Smooth muscle cell (in vitro differentiated cells): Measurements from ENCODE around the gene SEMA3G. TPM values are rescaled to one million over a fixed set of nuclear protein-coding genes. Genes with fewer than 3 reads are reported as not detected.

Source experiments
- DNase-seq: peaks from one replicate; lab custom pipeline; 2025; ENCODE audit not compliant: unreplicated experiment; lab: John Stamatoyannopoulos, UW
- H2AFZ ChIP-seq: fragments of 200-600 bp; sonication (generic); 2 replicates; pipeline ENCODE4 v1.6.0; 2016; ENCODE audit warnings: antibody characterized with exemption, low read depth, mild to moderate bottlenecking
- H3F3A ChIP-seq: fragments of 200-600 bp; sonication (generic); 2 replicates; pipeline ENCODE4 v1.6.0; 2017; ENCODE audit warnings: antibody characterized with exemption, low read depth
- H3K27ac ChIP-seq: fragments of 200-600 bp; sonication (generic); 2 replicates; pipeline ENCODE4 v1.5.1; 2016; ENCODE audit warnings: low read depth, mild to moderate bottlenecking
- H3K27me3 ChIP-seq: fragments of 200-600 bp; sonication (generic); 2 replicates; pipeline ENCODE4 v1.6.1; 2016; ENCODE audit warnings: low read depth, mild to moderate bottlenecking
- H3K36me3 ChIP-seq: fragments of 200-600 bp; sonication (generic); 2 replicates; pipeline ENCODE4 v1.5.1; 2016; ENCODE audit warnings: low read depth
- H3K4me1 ChIP-seq: fragments of 200-600 bp; sonication (generic); 2 replicates; pipeline ENCODE4 v1.5.1; 2016; ENCODE audit warnings: low read depth
- H3K4me2 ChIP-seq: fragments of 200-600 bp; sonication (generic); 2 replicates; pipeline ENCODE4 v1.6.0; 2016; ENCODE audit warnings: mild to moderate bottlenecking
- H3K4me3 ChIP-seq: fragments of 200-600 bp; sonication (generic); 2 replicates; pipeline ENCODE4 v1.5.1; 2016; ENCODE audit warnings: mild to moderate bottlenecking
- H3K79me2 ChIP-seq: fragments of 200-600 bp; sonication (generic); 2 replicates; pipeline ENCODE4 v1.6.0; 2016; ENCODE audit warnings: low read depth, mild to moderate bottlenecking
- H3K9ac ChIP-seq: fragments of 200-600 bp; sonication (generic); 2 replicates; pipeline ENCODE4 v1.6.0; 2016; ENCODE audit warnings: low read depth
- H3K9me3 ChIP-seq: fragments of 200-600 bp; sonication (generic); replicated peaks from 2 replicates; pipeline ENCODE4 v1.5.1; 2016; ENCODE audit warnings: low read depth
- H4K20me1 ChIP-seq: fragments of 200-600 bp; sonication (generic); 2 replicates; pipeline ENCODE4 v1.6.0; 2016; ENCODE audit warnings: low read depth
- CTCF ChIP-seq: fragments of 200-600 bp; sonication (generic); IDR thresholded peaks from 2 replicates; pipeline ENCODE4 v1.5.1; 2017; ENCODE audit warnings: borderline replicate concordance, mild to moderate bottlenecking, antibody characterized with exemption; ENCODE audit not compliant: insufficient read depth, poor library complexity, severe bottlenecking
- WGBS: methylation state at CpG from one replicate; pipeline ENCODE4 v1.1.7; 2016; ENCODE audit warnings: low lambda C conversion rate; 5-methylcytosine and 5-hydroxymethylcytosine counted together
- polyA plus RNA-seq: library from polyadenylated mRNA; unstranded; fragments of >200 nt; fragmentation: Nextera tagmentation; extraction: Ambion mirVana; gene quantifications from 2 replicates; pipeline ENCODE4 v1.2.1, GENCODE V29; 2016
- total RNA-seq: library from RNA; depleted of rRNA; stranded (reverse); fragments of >200 nt; gene quantifications from 2 replicates; pipeline ENCODE4 v1.2.3, GENCODE V29; 2014

Gene SEMA3G
- total and polyA plus RNA-seq, 2 experiments from 2014 or later: 0.09 TPM

GRCh38 chr3:52388348-52388821, 56.5 kb downstream of the SEMA3G start:
- no peak overlapping the region for H2AFZ ChIP-seq
- H3K4me3 ChIP-seq: no peak overlapping the region
- H3K79me2 ChIP-seq: no peaks in the 10 kb centered on the region
- no peaks in the 10 kb centered on the region for H3K4me1 ChIP-seq
- no peak overlapping the region for H3K27ac ChIP-seq
- H3K36me3 ChIP-seq: no peaks in the 10 kb centered on the region
- no peak overlapping the region for H3K9ac ChIP-seq
- H3F3A ChIP-seq: no peaks in the 10 kb centered on the region
- no peaks in the 10 kb centered on the region for H4K20me1 ChIP-seq
- 82% methylated on average over 18 of the region's 18 CpGs for WGBS
- no peaks in the 10 kb centered on the region for H3K27me3 ChIP-seq
- DNase-seq: no peak
- no peak overlapping the region for H3K4me2 ChIP-seq
- no peaks in the 10 kb centered on the region for H3K9me3 ChIP-seq
- TF ChIP-seq CTCF: no peak

DNA sequence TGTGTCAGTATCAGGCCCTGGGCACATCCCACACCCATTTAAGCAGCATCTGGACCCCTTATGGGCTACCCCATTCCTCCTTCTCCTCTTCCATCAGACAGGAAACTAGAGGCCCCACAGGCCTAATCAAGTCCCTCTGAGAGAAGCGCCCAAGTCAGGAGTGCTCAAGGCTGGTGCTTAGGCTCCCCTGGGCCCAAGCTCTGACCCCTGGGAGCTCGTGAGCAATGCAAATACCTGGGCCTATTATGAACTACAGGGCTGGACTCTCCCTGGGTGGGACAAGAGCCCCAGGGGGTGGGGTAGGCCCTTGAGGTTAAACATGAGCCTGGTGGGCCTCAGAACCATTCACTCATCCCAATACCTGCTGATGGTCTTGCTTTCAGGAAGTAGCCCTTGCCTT, 57.4 kb downstream of the SEMA3G start:
- H3K4me1 ChIP-seq: no peaks in the 10 kb centered on the region
- H3F3A ChIP-seq: no peaks in the 10 kb centered on the region
- DNase-seq: no peak
- no peak overlapping the region for H3K4me3 ChIP-seq
- no peak overlapping the region for H3K9ac ChIP-seq
- 92% methylated on average over 2 of the region's 2 CpGs for WGBS
- H4K20me1 ChIP-seq: no peaks in the 10 kb centered on the region
- no peak overlapping the region for H2AFZ ChIP-seq
- H3K27me3 ChIP-seq: no peaks in the 10 kb centered on the region
- H3K9me3 ChIP-seq: no peaks in the 10 kb centered on the region
- no peak for TF ChIP-seq CTCF
- no peaks in the 10 kb centered on the region for H3K36me3 ChIP-seq
- no peak overlapping the region for H3K4me2 ChIP-seq
- H3K79me2 ChIP-seq: no peaks in the 10 kb centered on the region
- no peak overlapping the region for H3K27ac ChIP-seq

GRCh38 chr3:52385157-52385556, 59.7 kb downstream of the SEMA3G start:
- H3K27ac ChIP-seq: no peak overlapping the region
- H3K79me2 ChIP-seq: no peaks in the 10 kb centered on the region
- no peak overlapping the region for H2AFZ ChIP-seq
- no peaks in the 10 kb centered on the region for H4K20me1 ChIP-seq
- H3K9me3 ChIP-seq: no peaks in the 10 kb centered on the region
- WGBS: 45% methylated on average over 10 of the region's 10 CpGs
- H3K27me3 ChIP-seq: no peaks in the 10 kb centered on the region
- H3K4me2 ChIP-seq: no peak overlapping the region
- no peaks in the 10 kb centered on the region for H3K36me3 ChIP-seq
- DNase-seq: no peak
- no peaks in the 10 kb centered on the region for H3F3A ChIP-seq
- no peak overlapping the region for H3K9ac ChIP-seq
- no peak overlapping the region for H3K4me3 ChIP-seq
- no peaks in the 10 kb centered on the region for H3K4me1 ChIP-seq
- peak; percentile 40 for TF ChIP-seq CTCF

DNA sequence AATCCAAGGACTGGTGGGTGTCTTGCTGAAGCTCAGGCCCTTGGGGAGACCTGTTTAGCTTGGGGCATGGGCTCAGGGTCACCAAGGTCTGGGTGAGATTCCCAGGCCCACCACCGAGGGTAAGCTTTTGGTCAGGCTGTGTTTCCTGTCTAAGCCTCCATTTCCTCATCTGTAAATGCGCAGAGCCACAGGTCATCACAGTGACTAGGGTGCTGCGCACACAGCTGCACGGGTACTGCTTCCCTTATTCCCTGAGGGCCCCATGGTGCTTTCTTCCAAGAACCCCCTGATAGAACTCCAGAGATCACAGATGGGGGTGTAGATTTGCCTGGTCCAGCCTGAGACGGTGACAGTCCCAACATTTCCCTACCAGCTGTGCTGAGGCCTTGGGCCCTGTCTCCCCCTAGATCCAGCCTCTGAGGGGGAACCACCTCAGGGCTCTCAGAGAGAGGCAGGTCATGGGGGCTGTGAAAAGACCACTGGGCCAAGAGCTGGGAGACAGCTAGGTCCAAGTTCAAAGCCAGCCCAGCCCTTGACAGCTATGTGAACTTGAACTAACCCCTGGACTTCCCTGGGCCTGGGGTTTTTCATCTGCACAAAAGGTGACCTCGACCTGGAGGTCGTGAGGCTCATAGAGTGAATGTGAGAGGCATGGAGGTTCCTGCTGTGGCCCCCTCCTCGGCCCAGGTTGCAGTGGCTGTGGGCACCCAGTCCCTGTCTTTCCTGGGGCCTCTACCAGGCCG, 60.7 kb downstream of the SEMA3G start:
- Histone ChIP-seq H2AFZ (no peak overlapping the region), H4K20me1 (no peaks in the 10 kb centered on the region), H3K36me3 (no peaks in the 10 kb centered on the region), H3K79me2 (no peaks in the 10 kb centered on the region), H3K4me2 (no peak overlapping the region), H3K9ac (no peak overlapping the region), H3K9me3 (no peaks in the 10 kb centered on the region), H3K27me3 (no peaks in the 10 kb centered on the region), H3K4me3 (no peak overlapping the region), H3F3A (no peaks in the 10 kb centered on the region), H3K4me1 (no peaks in the 10 kb centered on the region), H3K27ac (no peak overlapping the region)
- no peak for TF ChIP-seq CTCF
- WGBS: 87% methylated on average over 9 of the region's 9 CpGs
- no peak for DNase-seq
